Stimulated activated CD4-positive, alpha-beta T cell treated with anti-CD3 and anti-CD28 coated beads, TNF-alpha, amount 100 ng/mL, for 48 hours (primary cell): ENCODE results near the gene JPH3.

ENCODE experiments used
- DNase-seq, 3 donors: peaks; one replicate each; pipeline ENCODE4 v3.0.0-alpha.2; 2020; ENCODE audit warnings: low read depth in 3 of 3

JPH3 gene

GRCh38 chr16:87626905-87627304 is 24.6 kb downstream of the JPH3 start:
- no peak for DNase-seq

DNA sequence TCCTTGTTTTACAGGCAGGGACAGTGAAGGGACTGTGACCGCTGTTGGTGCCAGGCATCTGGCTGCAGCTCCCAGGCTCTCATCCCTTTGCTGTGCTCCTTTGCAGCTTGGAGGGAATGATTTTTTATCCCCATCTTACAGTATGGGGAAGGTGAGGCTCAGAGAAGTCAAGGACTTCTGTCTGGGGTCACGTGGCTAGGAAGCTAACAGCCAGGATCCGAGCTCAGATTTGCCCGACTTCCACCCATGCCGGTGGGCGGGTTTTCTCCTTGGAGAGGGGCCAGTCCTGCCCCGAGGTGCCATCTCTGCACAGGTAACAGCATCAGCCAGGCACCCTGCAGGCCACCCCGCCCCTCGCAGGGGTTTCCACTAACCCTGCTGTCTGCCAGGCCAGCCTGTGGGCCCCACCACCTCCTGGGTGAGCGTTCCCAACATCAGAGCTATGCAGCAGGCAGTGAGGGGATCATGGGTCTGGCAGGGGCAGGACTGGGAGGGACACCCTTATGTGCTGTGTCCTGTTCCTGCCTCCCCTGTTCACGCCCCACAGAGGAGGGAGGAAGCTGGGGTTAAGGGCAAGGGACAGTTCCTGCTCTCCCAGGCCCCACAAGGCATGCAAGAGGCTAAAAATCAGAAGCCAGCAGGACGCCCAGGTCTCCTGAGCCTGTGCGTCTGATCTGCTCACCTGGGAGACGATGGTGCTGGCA is 25.4 kb downstream of the JPH3 start:
- DNase-seq, result no peak

DNA sequence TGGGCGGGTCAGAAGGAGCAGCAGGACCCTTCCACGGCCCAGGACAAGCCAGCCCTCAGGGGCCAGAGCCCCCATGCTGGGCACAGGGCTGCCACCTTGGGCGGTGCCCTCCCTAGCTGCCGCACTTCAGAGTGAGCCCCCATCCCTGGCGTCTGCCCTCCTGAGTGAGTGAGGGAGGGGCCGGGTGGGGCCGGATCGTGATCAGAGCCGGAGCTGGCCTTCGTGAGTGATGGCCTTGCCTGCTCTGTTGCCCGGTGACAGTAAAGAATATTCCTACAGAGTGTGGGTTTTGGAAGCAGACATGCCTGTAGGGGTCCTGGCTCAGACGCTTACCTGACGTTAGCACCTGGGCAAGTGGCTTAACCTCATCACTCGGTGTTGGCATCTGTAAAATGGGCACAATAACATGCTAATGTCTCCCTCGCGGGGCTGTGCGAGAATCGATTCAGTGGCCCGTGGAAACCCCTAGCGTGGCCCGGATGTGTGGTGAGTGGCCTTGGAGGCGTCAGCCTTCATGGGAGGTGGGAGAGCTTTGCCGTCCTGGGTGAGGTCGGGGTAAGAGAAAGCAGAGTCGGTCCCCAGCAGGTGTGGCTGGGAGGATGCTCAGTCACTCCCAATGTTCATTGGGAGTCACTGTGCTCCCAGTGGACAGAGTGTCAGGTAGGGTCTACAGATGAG is 26.1 kb downstream of the JPH3 start:
- DNase-seq, result no peak

- DNase-seq, result no peak
These were observed 26.6 kb downstream of the JPH3 start for GRCh38 chr16:87628940-87629339.

DNA sequence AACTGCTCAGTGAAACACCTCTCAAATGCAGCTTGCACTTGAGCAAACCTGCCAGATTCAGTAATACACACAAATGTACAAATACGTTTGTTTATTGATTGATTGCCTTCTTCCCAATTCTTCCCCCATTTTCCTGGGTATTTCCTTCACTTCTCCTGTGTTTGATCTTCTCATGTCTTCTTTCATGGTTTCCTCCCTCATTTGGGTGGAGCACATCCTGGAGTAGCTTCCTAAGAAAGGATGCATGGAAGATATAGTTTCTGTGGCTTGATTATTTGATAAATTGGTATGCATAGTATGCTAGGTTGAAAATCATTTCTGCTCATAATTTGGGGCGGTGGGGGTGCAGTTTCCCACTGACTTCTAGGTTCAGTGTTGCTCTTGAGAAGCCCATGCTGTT is 28.8 kb downstream of the JPH3 start:
- DNase-seq, result no peak

- no peak for DNase-seq
These were observed 32.1 kb downstream of the JPH3 start for GRCh38 chr16:87634411-87634810.

GRCh38 chr16:87635541-87636049 is 33.3 kb downstream of the JPH3 start:
- peak; percentile 46 to 72 (median 56) for DNase-seq

- peak; percentile 70 to 83 (median 76) for DNase-seq
These were observed 33.9 kb downstream of the JPH3 start for GRCh38 chr16:87636050-87636684.

DNA sequence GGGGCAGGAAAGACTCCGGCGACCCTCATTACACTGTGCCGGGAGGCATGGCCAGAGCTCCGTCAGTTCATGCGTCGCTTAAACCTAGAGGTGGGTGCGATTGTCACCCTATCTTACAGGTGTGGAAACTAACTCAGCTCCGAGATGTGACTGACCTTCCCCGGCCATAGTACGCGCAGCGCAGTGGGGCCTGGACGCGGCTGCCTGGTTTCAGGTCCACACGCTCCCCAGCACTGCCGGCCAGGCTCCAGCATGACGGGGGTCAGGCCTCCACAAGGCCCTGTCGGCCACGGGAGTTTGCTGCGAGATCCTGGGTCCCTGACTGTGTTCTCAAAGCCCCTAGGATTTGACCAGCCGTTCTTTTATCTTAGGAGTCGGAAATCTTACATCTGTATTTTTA is 34.4 kb downstream of the JPH3 start:
- DNase-seq, result no peak

GRCh38 chr16:87637357-87637756 is 35.0 kb downstream of the JPH3 start:
- no peak for DNase-seq

GRCh38 chr16:87638736-87639135 is 36.4 kb downstream of the JPH3 start:
- DNase-seq, result no peak

- no peak for DNase-seq
These were observed 39.4 kb downstream of the JPH3 start for GRCh38 chr16:87641721-87642120.

- no peak for DNase-seq
These were observed 40.2 kb downstream of the JPH3 start for GRCh38 chr16:87642491-87642890.

DNA sequence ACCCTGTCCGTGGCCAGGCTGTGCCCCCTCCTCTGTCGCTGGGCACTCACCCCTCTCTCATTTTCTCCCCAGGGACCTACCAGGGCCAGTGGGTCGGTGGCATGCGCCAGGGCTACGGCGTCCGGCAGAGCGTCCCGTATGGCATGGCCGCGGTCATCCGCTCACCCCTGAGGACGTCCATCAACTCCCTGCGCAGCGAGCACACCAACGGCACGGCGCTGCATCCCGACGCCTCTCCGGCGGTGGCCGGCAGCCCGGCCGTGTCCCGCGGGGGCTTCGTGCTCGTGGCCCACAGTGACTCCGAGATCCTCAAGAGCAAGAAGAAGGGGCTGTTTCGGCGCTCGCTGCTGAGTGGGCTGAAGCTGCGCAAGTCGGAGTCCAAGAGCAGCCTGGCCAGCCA is 41.9 kb downstream of the JPH3 start:
- no peak for DNase-seq

GRCh38 chr16:87644596-87644995 is 42.3 kb downstream of the JPH3 start:
- no peak for DNase-seq

- DNase-seq, result no peak
These were observed 43.5 kb downstream of the JPH3 start for GRCh38 chr16:87645802-87646201.

DNA sequence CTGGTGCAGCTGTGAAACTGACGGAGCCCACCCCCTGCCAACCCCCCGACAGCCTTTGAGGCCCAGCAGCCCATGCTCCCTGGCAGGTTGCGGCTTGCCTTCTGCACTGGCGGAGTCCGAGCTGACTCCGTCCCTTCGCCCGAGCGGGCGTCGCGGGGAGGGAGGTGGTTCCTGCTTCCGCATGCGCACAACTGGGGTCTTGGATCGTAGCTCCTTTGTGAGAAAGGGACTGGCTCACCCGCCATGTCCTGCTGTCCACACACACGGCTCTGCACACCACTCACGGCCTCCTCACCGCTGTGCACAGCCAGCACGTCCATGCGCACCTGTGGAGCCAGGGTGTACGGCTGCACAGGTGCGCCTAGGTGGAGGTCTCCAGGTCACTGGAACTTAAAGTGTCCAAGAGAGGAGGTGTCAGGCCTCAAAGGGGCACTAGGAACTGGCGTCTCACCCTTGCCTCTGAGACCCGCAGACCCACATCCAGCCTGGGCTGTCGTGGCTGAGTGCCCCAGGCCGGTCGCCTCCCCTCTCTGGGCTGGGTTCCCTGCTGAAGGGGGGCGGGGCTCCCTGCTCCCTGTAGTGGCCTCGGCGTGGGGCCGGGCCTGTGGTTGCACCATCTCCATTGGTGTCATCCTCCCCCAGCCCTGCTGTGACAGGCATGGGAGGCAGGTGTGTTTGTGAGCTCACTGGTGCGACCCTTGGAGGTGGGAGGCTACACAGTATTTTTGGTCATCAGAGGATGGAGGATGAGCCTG is 45.3 kb downstream of the JPH3 start:
- DNase-seq, result no peak

DNA sequence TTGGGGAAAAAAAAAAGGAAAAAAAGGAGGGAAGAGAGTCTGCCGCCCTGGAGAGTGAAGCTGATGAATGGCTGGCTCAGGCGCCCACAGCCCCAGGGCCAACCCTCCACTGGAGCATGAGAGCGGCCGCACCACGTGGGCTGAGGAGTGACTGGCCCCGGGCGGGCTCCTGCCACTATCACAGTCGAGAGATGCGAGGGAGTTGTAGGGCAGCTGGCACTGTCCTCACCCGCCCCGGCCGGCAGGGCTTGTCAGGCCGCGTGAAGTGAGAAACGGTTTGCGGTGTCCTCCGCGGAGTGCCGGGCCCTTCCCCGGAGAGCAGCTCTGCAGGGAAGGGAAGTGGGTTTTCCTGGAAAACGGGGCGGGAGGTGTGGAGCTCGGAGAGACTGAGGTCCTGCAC is 45.9 kb downstream of the JPH3 start:
- no peak for DNase-seq

DNA sequence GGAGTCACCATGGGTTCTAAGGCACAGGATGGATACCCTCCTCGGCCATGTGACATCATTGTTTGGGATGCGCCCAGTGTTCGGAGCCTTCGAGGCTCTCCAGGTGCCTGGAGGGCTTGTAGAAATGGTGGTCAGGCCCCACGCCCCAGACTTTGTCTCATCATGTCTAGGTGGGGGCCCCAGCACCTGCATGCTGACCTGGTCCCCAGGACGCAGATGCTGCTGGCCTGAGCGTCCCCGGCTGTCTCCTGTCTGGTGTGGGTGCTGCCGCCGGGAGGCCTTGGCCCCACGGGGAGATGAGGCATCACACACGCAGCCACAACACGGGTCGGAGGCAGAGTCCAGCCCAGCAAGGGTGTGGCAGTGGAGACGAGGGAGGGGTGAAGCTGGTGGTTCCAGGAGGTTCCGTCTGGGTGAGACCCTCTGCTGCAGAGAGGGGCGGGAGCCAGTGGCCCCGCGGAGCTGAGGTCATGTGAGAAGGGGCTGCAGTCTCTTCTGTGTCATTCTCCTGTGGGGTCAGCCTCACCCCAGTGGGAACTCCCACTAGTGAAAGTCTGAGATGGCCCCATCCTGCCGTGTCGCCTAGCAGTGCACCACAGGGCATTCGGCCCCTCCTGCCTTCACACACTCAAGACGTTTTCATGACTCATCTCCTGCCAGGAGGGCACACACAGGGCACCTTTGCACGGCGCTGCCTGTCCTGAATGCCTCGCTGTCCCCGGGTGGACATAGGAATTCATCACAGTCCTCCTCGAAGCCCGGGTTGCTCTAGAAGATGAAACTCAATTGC is 46.6 kb downstream of the JPH3 start:
- no peak for DNase-seq

DNA sequence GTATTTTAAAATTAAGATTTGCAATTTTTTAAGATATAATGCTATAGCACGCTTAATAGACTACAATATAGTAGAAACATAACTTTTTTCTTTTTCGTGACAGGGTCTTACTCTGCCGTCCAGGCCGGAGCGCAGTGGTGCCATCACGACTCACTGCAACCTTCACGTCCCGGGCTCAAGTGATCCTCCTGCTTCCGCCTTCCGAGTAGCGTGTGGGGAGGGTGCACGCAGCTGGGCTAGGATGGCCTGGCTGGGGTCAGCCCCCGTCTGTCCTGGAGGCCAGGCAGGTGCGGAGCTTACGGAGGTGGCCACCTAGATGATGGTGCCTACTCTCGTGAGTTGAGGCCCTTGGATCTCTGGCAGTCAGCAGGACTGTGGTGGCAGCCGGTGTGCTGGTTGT is 50.1 kb downstream of the JPH3 start:
- no peak for DNase-seq

- DNase-seq, result no peak
These were observed 50.5 kb downstream of the JPH3 start for GRCh38 chr16:87652799-87653198.
